Common myeloid progenitor, CD34-positive (primary cell): ENCODE data around the gene MSLN.
A peak's percentile ranks its signal among the peaks of the same experiment; 100 is the strongest.

Source experiments
- CTCF ChIA-PET: fragments of 350-600 bp; sonication (Branson Sonifier 250); formaldehyde crosslinking; loops from one replicate; lab custom pipeline; 2021; ENCODE audit warnings: antibody characterized with exemption; lab: Charles Lee
- POLR2A ChIA-PET: fragments of 350-600 bp; sonication (Branson Sonifier 250); formaldehyde crosslinking; loops from one replicate; lab custom pipeline; 2021; ENCODE audit warnings: antibody characterized with exemption; lab: Charles Lee
- DNase-seq, 3 donors: peaks; one replicate each; pipeline versions ENCODE4 v3.0.0 to v3.0.0-alpha.2; 2013
- H3K27ac ChIP-seq, 2 experiments: 1 replicate in 1 of 2; 2 replicates in 1 of 2; pipeline ENCODE4 v1.7.0; 2013; ENCODE audit warnings: inconsistent platforms in 2 of 2, low read length in 2 of 2, mild to moderate bottlenecking in 2 of 2, low read depth in 1 of 2, moderate library complexity in 1 of 2; ENCODE audit not compliant: severe bottlenecking in 2 of 2, insufficient read depth in 1 of 2, poor library complexity in 1 of 2
- H3K27me3 ChIP-seq, 5 experiments: replicated peaks in 2 of 5; 1 replicate in 3 of 5; 2 replicates in 2 of 5; pipeline versions ENCODE4 v1.6.1 to v1.7.0; 2013; ENCODE audit warnings: low read length in 4 of 5, mild to moderate bottlenecking in 2 of 5, moderate library complexity in 2 of 5, inconsistent platforms in 1 of 5; ENCODE audit not compliant: insufficient read depth in 5 of 5, control insufficient read depth in 4 of 5
- H3K36me3 ChIP-seq, 4 experiments: 1 replicate in 2 of 4; 2 replicates in 2 of 4; pipeline versions ENCODE4 v1.6.1 to v1.7.0; 2013; ENCODE audit warnings: low read length in 3 of 4, control low read depth in 1 of 4, mild to moderate bottlenecking in 1 of 4; ENCODE audit not compliant: control insufficient read depth in 4 of 4, insufficient read depth in 4 of 4
- H3K4me1 ChIP-seq, 4 experiments: 1 replicate in 3 of 4; 2 replicates in 1 of 4; pipeline versions ENCODE4 v1.6.1 to v1.7.1; 2013; ENCODE audit warnings: low read length in 3 of 4, mild to moderate bottlenecking in 3 of 4, control low read depth in 1 of 4, inconsistent platforms in 1 of 4, moderate library complexity in 1 of 4; ENCODE audit not compliant: control insufficient read depth in 4 of 4, insufficient read depth in 4 of 4; ENCODE audit errors: control extremely low read depth in 1 of 4
- H3K4me3 ChIP-seq, 7 experiments: 1 replicate in 4 of 7; 2 replicates in 3 of 7; pipeline versions ENCODE4 v1.5.1 to v1.7.0; 2013; ENCODE audit warnings: mild to moderate bottlenecking in 7 of 7, low read length in 6 of 7, moderate library complexity in 6 of 7, inconsistent platforms in 2 of 7, low read depth in 2 of 7, control low read depth in 1 of 7; ENCODE audit not compliant: insufficient read depth in 4 of 7, control insufficient read depth in 1 of 7; ENCODE audit errors: extremely low read depth in 1 of 7
- H3K9me3 ChIP-seq, 5 experiments: 1 replicate in 4 of 5; 2 replicates in 1 of 5; pipeline versions ENCODE4 v1.6.1 to v1.7.1; 2013; ENCODE audit warnings: low read length in 4 of 5, mild to moderate bottlenecking in 2 of 5, inconsistent platforms in 1 of 5, low read depth in 1 of 5, moderate library complexity in 1 of 5; ENCODE audit not compliant: control insufficient read depth in 4 of 5, insufficient read depth in 2 of 5; ENCODE audit errors: control extremely low read depth in 1 of 5
- WGBS: methylation state at CpG from one replicate; pipeline ENCODE4 v1.1.5; 2013; ENCODE audit not compliant: insufficient coverage; 5-methylcytosine and 5-hydroxymethylcytosine counted together

The MSLN gene

DNA sequence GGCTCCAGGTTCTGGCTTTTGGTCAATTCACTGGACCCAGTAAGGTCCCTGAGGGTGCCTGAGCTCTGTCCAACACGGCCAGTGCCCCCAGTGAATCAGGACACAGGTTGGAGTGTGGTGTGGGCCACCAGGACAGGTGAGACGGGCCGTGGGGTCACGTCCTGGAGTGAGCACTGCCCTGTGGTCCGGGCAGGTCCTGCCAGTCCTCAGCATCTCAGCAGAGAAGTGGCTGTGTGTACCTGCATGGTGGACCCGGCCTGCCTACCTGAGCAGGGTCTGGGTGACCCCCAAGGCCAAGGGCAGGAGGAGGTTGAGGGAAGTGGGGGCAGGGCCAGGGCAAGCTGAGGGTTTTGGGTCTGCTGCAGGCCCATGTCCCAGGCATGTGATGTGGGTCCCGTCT is 41.9 kb downstream of the MSLN start:
- CTCF ChIA-PET: interaction anchor here (1.3 kb wide), 1 partner anchor 94 kb away, joined by 5 read pairs; no protein-coding TSS in a partner anchor
- H3K4me1 ChIP-seq: peaks cover 0 to 5% (median 4%) of the 10 kb centered on the region in 4 experiments
- no peak overlapping the region for H3K4me3 ChIP-seq
- 75% methylated on average over 4 of the region's 7 CpGs for WGBS
- no peak for DNase-seq
- H3K9me3 ChIP-seq: peaks cover 0 to 2% (median 0%) of the 10 kb centered on the region in 5 experiments
- POLR2A ChIA-PET: no interaction called here
- H3K27me3 ChIP-seq: peaks cover 0 to 57% (median 16%) of the 10 kb centered on the region in 5 experiments
- H3K36me3 ChIP-seq: peaks cover 0 to 8% (median 1%) of the 10 kb centered on the region in 4 experiments
- no peak overlapping the region for H3K27ac ChIP-seq

DNA sequence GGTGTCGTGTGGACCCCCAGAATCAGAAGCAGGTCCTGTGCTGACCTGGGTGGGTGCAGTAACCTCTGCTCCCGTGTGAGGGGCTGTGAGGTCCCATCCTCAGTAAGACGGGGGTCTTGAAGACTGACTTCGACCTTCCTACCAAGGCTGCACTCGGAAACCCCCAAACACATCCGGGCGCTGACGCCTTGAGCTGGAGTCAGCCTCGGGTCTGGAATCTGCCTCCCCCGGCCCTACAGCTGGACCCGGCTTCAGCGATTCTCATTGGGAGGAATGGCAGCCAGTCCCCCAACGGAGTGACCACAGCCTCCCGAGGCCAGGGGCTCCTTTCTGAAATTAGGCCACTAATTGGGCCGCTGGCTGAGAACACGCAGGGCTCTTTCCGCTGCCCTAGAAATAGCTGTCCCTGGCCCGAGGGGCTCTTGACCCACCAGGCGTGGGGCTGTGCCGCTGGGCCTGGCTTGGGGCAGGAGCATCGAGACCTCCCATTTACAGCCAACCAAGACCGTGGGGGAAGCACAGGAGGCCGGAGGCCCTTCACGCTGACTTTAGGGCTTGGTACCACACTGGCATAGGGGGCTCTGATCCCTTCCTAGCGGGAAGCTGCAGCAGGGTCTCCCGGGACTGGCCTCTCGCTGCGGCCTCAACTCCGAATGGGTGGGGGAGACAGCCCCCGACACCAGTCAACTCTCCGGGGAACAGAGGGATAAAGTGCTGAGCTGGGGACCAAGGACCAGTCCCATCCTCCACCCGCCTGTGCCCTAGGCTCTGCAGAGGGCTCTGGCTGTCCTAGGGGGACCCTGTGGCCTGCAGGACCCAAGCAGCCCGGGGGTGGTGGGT is 42.6 kb downstream of the MSLN start:
- POLR2A ChIA-PET: no interaction called here
- peaks cover 0 to 53% (median 16%) of the 10 kb centered on the region in 5 experiments for H3K27me3 ChIP-seq

GRCh38 chr16:803754-804080 is 43.2 kb downstream of the MSLN start:
- WGBS: 87% methylated on average over 3 of the region's 8 CpGs
- ChIA-PET CTCF (interaction anchor here (0.9 to 1.2 kb wide), 2 partner anchors 19 to 62 kb away, joined by 3 read pairs; no protein-coding TSS in a partner anchor), POLR2A (no interaction called here)
- H3K9me3 ChIP-seq: no peaks in the 10 kb centered on the region
- DNase-seq: no peak
- H3K27ac ChIP-seq: no peak overlapping the region
- peaks cover 0 to 13% (median 9%) of the 10 kb centered on the region in 4 experiments for H3K4me1 ChIP-seq
- peaks cover 0 to 47% (median 16%) of the 10 kb centered on the region in 5 experiments for H3K27me3 ChIP-seq
- no peaks in the 10 kb centered on the region for H3K36me3 ChIP-seq
- H3K4me3 ChIP-seq: no peak overlapping the region

More for the DNA sequence above, 42.6 kb downstream of the MSLN start:
- peaks cover 0 to 8% (median 6%) of the 10 kb centered on the region in 4 experiments for H3K4me1 ChIP-seq
- H3K36me3 ChIP-seq: peaks cover 0 to 2% (median 0%) of the 10 kb centered on the region in 4 experiments
- H3K9me3 ChIP-seq: no peaks in the 10 kb centered on the region
- 87% methylated on average over 27 of the region's 33 CpGs for WGBS
- CTCF ChIA-PET: interaction anchor here (0.9 to 1.2 kb wide), 2 partner anchors 18 to 62 kb away, joined by 3 read pairs; no protein-coding TSS in a partner anchor
- no peak overlapping the region for H3K4me3 ChIP-seq
- H3K27ac ChIP-seq: no peak overlapping the region
- DNase-seq: no peak

GRCh38 chr16:804193-805048 is 43.9 kb downstream of the MSLN start:
- no peak overlapping the region for H3K4me3 ChIP-seq
- H3K27me3 ChIP-seq: peaks cover 0 to 40% (median 15%) of the 10 kb centered on the region in 5 experiments
- peaks cover 0 to 13% (median 9%) of the 10 kb centered on the region in 4 experiments for H3K4me1 ChIP-seq
- WGBS: 84% methylated on average over 32 of the region's 33 CpGs
- ChIA-PET POLR2A (interaction anchor here (0.7 kb wide), 1 partner anchor 667 kb away, joined by 3 read pairs; no protein-coding TSS in a partner anchor), CTCF (interaction anchor here (0.9 to 1.2 kb wide), 3 partner anchors 8 to 63 kb away, joined by 3 read pairs; no protein-coding TSS in a partner anchor)
- H3K27ac ChIP-seq: no peak overlapping the region
- H3K36me3 ChIP-seq: no peaks in the 10 kb centered on the region
- no peak for DNase-seq
- H3K9me3 ChIP-seq: no peaks in the 10 kb centered on the region

GRCh38 chr16:805474-805873 is 44.9 kb downstream of the MSLN start:
- POLR2A ChIA-PET: interaction anchor here (0.6 kb wide), 1 partner anchor 367 kb away, joined by 4 read pairs; no protein-coding TSS in a partner anchor
- no peak overlapping the region for H3K27ac ChIP-seq
- H3K9me3 ChIP-seq: no peaks in the 10 kb centered on the region
- H3K27me3 ChIP-seq: peaks cover 0 to 30% (median 10%) of the 10 kb centered on the region in 5 experiments
- CTCF ChIA-PET: interaction anchor here (1.1 kb wide), 1 partner anchor 9 kb away, joined by 3 read pairs; no protein-coding TSS in a partner anchor
- WGBS: 94% methylated on average over 17 of the region's 17 CpGs
- no peak for DNase-seq
- no peaks in the 10 kb centered on the region for H3K36me3 ChIP-seq
- H3K4me1 ChIP-seq: peaks cover 0 to 11% (median 6%) of the 10 kb centered on the region in 4 experiments
- H3K4me3 ChIP-seq: no peak overlapping the region

DNA sequence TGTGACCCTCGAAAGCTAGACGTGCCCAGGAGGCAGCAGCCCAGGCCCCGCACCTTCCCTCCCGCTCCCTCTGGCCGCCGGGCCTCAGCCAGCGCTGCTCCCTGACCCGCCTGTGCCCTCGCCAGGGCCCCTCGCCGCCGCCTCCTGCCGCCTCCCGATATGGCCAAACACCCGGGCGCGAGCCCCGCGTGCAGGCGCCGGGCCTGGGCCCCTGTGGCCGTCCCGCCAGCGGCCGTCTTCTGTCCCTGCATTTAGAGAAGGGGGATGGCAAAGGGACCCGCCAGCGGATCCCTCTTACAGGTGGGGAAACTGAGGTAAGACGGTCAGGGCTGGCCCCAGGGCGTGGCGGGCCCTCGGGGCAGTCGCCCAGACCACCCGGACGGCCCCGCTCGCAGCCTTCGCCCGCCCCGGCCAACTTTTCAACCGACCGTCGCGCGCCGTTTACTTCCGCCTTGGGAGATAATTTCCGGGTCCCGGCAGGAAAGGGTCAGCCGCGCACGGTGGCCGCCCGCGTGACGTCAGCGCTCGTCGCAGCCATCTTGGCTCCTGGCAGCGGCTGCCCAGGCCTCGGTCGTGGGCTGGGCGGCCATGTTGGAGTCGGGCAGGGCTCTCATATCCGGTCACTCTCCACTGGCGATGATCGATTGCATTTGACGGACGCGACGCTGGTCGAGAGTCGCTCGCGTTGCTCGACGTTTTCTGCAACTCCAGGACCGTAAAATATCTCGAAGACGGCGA is 47.0 kb downstream of the MSLN start:
- CTCF ChIA-PET: interaction anchor here (0.7 kb wide), 1 partner anchor 250 kb away, joined by 3 read pairs; no protein-coding TSS in a partner anchor
- Histone ChIP-seq H3K4me1 (peaks cover 0 to 11% (median 6%) of the 10 kb centered on the region in 4 experiments), H3K36me3 (no peaks in the 10 kb centered on the region), H3K9me3 (peaks cover 0 to 6% (median 0%) of the 10 kb centered on the region in 5 experiments), H3K4me3 (peak overlapping the region; percentile 62 to 82 (median 75)), H3K27me3 (peaks cover 0 to 18% (median 2%) of the 10 kb centered on the region in 5 experiments), H3K27ac (peak overlapping the region; percentile 54 to 82)
- POLR2A ChIA-PET: no interaction called here
- DNase-seq: peak; percentile 78 to 87 (median 82)
- 3% methylated on average over 68 of the region's 80 CpGs for WGBS
